ENCODE data around the gene NGB.

The NGB gene

GRCh38 chr14:77250927-77251326 lies 20.1 kb downstream of the NGB start:
- H3K4me3 ChIP-seq (replicated peaks; ENCODE audit: low read depth, low read length), result no peak overlapping the region
- DNase-seq (ENCODE audit: low read depth), result no peak
- no peak for TF ChIP-seq CTCF (IDR thresholded peaks at IDR 0.05; ENCODE audit: low read length, missing control alignments)

GRCh38 chr14:77249286-77249685 lies 21.7 kb downstream of the NGB start:
- DNase-seq (ENCODE audit: low read depth), result no peak
- no peak overlapping the region for H3K4me3 ChIP-seq (replicated peaks; ENCODE audit: low read depth, low read length)
- no peak for TF ChIP-seq CTCF (IDR thresholded peaks at IDR 0.05; ENCODE audit: low read length, missing control alignments)

- no peak for DNase-seq (ENCODE audit: low read depth)
- H3K4me3 ChIP-seq (replicated peaks; ENCODE audit: low read depth, low read length), result no peak overlapping the region
- TF ChIP-seq CTCF (IDR thresholded peaks at IDR 0.05; ENCODE audit: low read length, missing control alignments), result no peak
Observed at GRCh38 chr14:77248666-77249065, 22.3 kb downstream of the NGB start.

- DNase-seq (ENCODE audit: low read depth), result no peak
- no peak overlapping the region for H3K4me3 ChIP-seq (replicated peaks; ENCODE audit: low read depth, low read length)
- no peak for TF ChIP-seq CTCF (IDR thresholded peaks at IDR 0.05; ENCODE audit: low read length, missing control alignments)
Observed at GRCh38 chr14:77246784-77247183, 24.2 kb downstream of the NGB start.

GRCh38 chr14:77245820-77246219 lies 25.2 kb downstream of the NGB start:
- TF ChIP-seq CTCF (IDR thresholded peaks at IDR 0.05; ENCODE audit: low read length, missing control alignments), result no peak
- no peak for DNase-seq (ENCODE audit: low read depth)
- no peak overlapping the region for H3K4me3 ChIP-seq (replicated peaks; ENCODE audit: low read depth, low read length)

- H3K4me3 ChIP-seq (replicated peaks; ENCODE audit: low read depth, low read length), result no peak overlapping the region
- no peak for DNase-seq (ENCODE audit: low read depth)
- TF ChIP-seq CTCF (IDR thresholded peaks at IDR 0.05; ENCODE audit: low read length, missing control alignments), result no peak
Observed at GRCh38 chr14:77243853-77244252, 27.2 kb downstream of the NGB start.

GRCh38 chr14:77242752-77243151 lies 28.3 kb downstream of the NGB start:
- TF ChIP-seq CTCF (IDR thresholded peaks at IDR 0.05; ENCODE audit: low read length, missing control alignments), result no peak
- DNase-seq (ENCODE audit: low read depth), result no peak
- H3K4me3 ChIP-seq (replicated peaks; ENCODE audit: low read depth, low read length), result no peak overlapping the region

Measured in fibroblast of pulmonary artery (primary cell).